ENCODE measurements around the gene ANKRD26. TPM values are rescaled to one million over a fixed set of nuclear protein-coding genes. Genes with fewer than 3 reads are reported as not detected.

ANKRD26 gene
- total and polyA plus RNA-seq, 2 donors (not counting 3 experiments of a cell fraction or from before 2014, with no cell fraction given): 1.0 to 9.5 TPM

DNA sequence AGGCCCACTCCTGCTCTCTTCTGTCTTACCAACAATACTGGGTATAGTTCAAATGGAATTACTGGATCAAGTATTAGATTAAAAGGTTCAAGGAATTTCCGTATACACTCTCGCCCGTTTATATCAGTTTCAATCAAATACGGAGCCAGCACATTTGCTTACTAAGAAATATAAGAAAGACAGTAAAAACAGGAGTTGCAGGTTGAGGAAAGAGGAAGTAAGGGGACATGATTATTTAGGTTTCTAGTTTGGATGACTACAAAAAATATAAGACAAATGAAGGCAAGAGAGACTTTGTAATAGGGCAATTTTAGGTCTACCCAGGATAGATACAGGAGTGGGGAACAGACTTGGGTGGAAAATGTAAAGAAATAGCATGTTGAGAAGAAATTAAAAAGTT lies 129.6 kb downstream of the ANKRD26 start:
- DNase-seq (ENCODE audit: low read depth, low spot score) (no peak), FAIRE-seq (no peak)
- Histone ChIP-seq H3K4me2 (ENCODE audit: insufficient read depth, low read length) (no peak overlapping the region), H3K9me1 (replicated peaks; ENCODE audit: control insufficient read depth, extremely low read depth, insufficient read depth, low read length) (no peaks in the 10 kb centered on the region), H4K20me1 (replicated peaks; ENCODE audit: control insufficient read depth, extremely low read depth, insufficient read depth, low read length) (no peaks in the 10 kb centered on the region), H3K4me3 (replicated peaks in 1 of 3; ENCODE audit: insufficient read depth in 1 of 3, low read depth in 1 of 3, low read length in 3 of 3) (no peak overlapping the region), H2AFZ (ENCODE audit: low read depth, low read length) (no peak overlapping the region), H3K9ac (replicated peaks; ENCODE audit: extremely low read depth, insufficient read depth, low read length) (no peak overlapping the region), H3K36me3 (ENCODE audit: control insufficient read depth in 2 of 2, extremely low read depth in 1 of 2, insufficient read depth in 2 of 2, low read length in 2 of 2) (no peaks in the 10 kb centered on the region), H3K9me3 (replicated peaks; ENCODE audit: control insufficient read depth, insufficient read depth, low read length) (no peaks in the 10 kb centered on the region), H3K4me1 (ENCODE audit: control insufficient read depth, extremely low read depth, insufficient read depth, low read length) (no peaks in the 10 kb centered on the region), H3K79me2 (ENCODE audit: control insufficient read depth, insufficient read depth, low read length) (no peaks in the 10 kb centered on the region), H3K27ac (ENCODE audit: insufficient read depth, low read depth, low read length) (no peak overlapping the region), H3K27me3 (ENCODE audit: control insufficient read depth in 2 of 2, insufficient read depth in 2 of 2, low read length in 2 of 2) (no peaks in the 10 kb centered on the region)
- no TSS peak for BruUV-seq (replicated peaks)
- ChIA-PET CTCF (no interaction called here), POLR2A (no interaction called here)
- dilution Hi-C loops (cut with MboI; ENCODE audit: extremely low pct_ligation_motif_present, low sequenced_read_pairs): no loop called here
- TF ChIP-seq POLR2AphosphoS5 (IDR thresholded peaks at IDR 0.05; ENCODE audit: insufficient read depth, low read depth, low read length): no peak
- TF ChIP-seq EZH2 (IDR thresholded peaks at IDR 0.05; ENCODE audit: borderline replicate concordance, low read depth, low read length, severe bottlenecking): no peak
- no peak for TF ChIP-seq FOS (IDR thresholded peaks at IDR 0.05; ENCODE audit: borderline replicate concordance, insufficient read depth, low read length)
- TF ChIP-seq MYC (IDR thresholded peaks at IDR 0.05; ENCODE audit: low read depth, low read length): no peak
- TF ChIP-seq GATA2 (IDR thresholded peaks at IDR 0.05; ENCODE audit: insufficient read depth, insufficient read length, low read depth, low read length): no peak
- TF ChIP-seq, protein P1, sequence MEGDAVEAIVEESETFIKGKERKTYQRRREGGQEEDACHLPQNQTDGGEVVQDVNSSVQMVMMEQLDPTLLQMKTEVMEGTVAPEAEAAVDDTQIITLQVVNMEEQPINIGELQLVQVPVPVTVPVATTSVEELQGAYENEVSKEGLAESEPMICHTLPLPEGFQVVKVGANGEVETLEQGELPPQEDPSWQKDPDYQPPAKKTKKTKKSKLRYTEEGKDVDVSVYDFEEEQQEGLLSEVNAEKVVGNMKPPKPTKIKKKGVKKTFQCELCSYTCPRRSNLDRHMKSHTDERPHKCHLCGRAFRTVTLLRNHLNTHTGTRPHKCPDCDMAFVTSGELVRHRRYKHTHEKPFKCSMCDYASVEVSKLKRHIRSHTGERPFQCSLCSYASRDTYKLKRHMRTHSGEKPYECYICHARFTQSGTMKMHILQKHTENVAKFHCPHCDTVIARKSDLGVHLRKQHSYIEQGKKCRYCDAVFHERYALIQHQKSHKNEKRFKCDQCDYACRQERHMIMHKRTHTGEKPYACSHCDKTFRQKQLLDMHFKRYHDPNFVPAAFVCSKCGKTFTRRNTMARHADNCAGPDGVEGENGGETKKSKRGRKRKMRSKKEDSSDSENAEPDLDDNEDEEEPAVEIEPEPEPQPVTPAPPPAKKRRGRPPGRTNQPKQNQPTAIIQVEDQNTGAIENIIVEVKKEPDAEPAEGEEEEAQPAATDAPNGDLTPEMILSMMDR (IDR thresholded peaks at IDR 0.05; ENCODE audit: extremely low read depth in 1 of 2, insufficient read depth in 1 of 2, low read depth in 1 of 2, low read length in 2 of 2): no peak
- TF ChIP-seq, protein P2, sequence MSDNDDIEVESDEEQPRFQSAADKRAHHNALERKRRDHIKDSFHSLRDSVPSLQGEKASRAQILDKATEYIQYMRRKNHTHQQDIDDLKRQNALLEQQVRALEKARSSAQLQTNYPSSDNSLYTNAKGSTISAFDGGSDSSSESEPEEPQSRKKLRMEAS (IDR thresholded peaks at IDR 0.05; ENCODE audit: insufficient read depth, insufficient read length): no peak
- TF ChIP-seq JUN (IDR thresholded peaks at IDR 0.05; ENCODE audit: borderline replicate concordance, insufficient read depth, insufficient read length, low read depth): no peak
- TF ChIP-seq POLR2A (IDR thresholded peaks at IDR 0.05; ENCODE audit: low read depth, low read length): no peak
- intact Hi-C loops (cut with micrococcal nuclease): no loop called here
